ENCODE data around the gene NFU1.
"Not testable (repeated sequence)": the region's sequence is repeated elsewhere in the genome, so short reads cannot be mapped to it uniquely, and the experiment has no call there.

NFU1 gene

GRCh38 chr2:69450735-69451416, 13.6 kb upstream of the NFU1 start:
- no peak for DNase-seq

GRCh38 chr2:69449906-69450305, 12.7 kb upstream of the NFU1 start:
- DNase-seq = no peak

GRCh38 chr2:69443673-69444072, 6.4 kb upstream of the NFU1 start:
- DNase-seq = not testable (repeated sequence)

GRCh38 chr2:69439499-69439898, 2.3 kb upstream of the NFU1 start:
- DNase-seq = not testable (repeated sequence)

- DNase-seq = no peak
These were observed 1.3 kb upstream of the NFU1 start for GRCh38 chr2:69438580-69438979.

- DNase-seq = peak in 1 of 2 experiments; percentile 81
These were observed 518 bp upstream of the NFU1 start for GRCh38 chr2:69437751-69438154.

GRCh38 chr2:69436596-69436937, 668 bp downstream of the NFU1 start:
- no peak for DNase-seq

- no peak for DNase-seq
These were observed 2.5 kb downstream of the NFU1 start for GRCh38 chr2:69434753-69435152.

GRCh38 chr2:69429491-69430183, 7.6 kb downstream of the NFU1 start:
- no peak for DNase-seq

- no peak for DNase-seq
These were observed 8.3 kb downstream of the NFU1 start for GRCh38 chr2:69428981-69429380.

- no peak for DNase-seq
These were observed 12.8 kb downstream of the NFU1 start for GRCh38 chr2:69424419-69424818.

GRCh38 chr2:69422198-69422597, 15.0 kb downstream of the NFU1 start:
- no peak for DNase-seq

- not testable (repeated sequence) for DNase-seq
These were observed 18.1 kb downstream of the NFU1 start for GRCh38 chr2:69419111-69419510.

GRCh38 chr2:69416147-69416546, 21.1 kb downstream of the NFU1 start:
- no peak for DNase-seq

- no peak for DNase-seq
These were observed 26.1 kb downstream of the NFU1 start for GRCh38 chr2:69411120-69411519.

- no peak for DNase-seq
These were observed 31.9 kb downstream of the NFU1 start for GRCh38 chr2:69405306-69405705.

GRCh38 chr2:69400121-69400520, 37.1 kb downstream of the NFU1 start:
- no peak for DNase-seq

- DNase-seq = no peak
These were observed 40.0 kb downstream of the NFU1 start for GRCh38 chr2:69397234-69397633.

- no peak for DNase-seq
These were observed 41.4 kb downstream of the NFU1 start for GRCh38 chr2:69395866-69396265.

- DNase-seq = no peak
These were observed 43.3 kb downstream of the NFU1 start for GRCh38 chr2:69393963-69394362.

- DNase-seq = no peak
These were observed 46.8 kb downstream of the NFU1 start for GRCh38 chr2:69390471-69390870.

- no peak for DNase-seq
These were observed 47.2 kb downstream of the NFU1 start for GRCh38 chr2:69390001-69390400.

- no peak for DNase-seq
These were observed 48.0 kb downstream of the NFU1 start for GRCh38 chr2:69389271-69389670.

GRCh38 chr2:69387770-69388481, 49.3 kb downstream of the NFU1 start:
- no peak for DNase-seq
